Endothelial cell of umbilical vein (primary cell): ENCODE results near the gene CDK5RAP2. TPM values are rescaled to one million over a fixed set of nuclear protein-coding genes. Genes with fewer than 3 reads are reported as not detected.

Experiments
- BruUV-seq: library from RNA; stranded (reverse); fragments of 400-500 nt; replicated peaks from 2 replicates; lab custom pipeline; 2021; lab: Mats Ljungman, UMichigan
- CTCF ChIA-PET: fragments of 300-600, 350-600 bp; sonication (Branson Sonifier 250); formaldehyde crosslinking; loops from one replicate; lab custom pipeline; 2021; ENCODE audit warnings: antibody characterized with exemption, inconsistent platforms; lab: Charles Lee
- POLR2A ChIA-PET: fragments of 300-600, 350-600 bp; sonication (Branson Sonifier 250); formaldehyde crosslinking; loops from one replicate; lab custom pipeline; 2021; ENCODE audit warnings: antibody characterized with exemption, inconsistent platforms; lab: Charles Lee
- DNase-seq: peaks from one replicate; pipeline ENCODE4 v3.0.0-alpha.2; 2011; ENCODE audit warnings: low read depth, low spot score
- FAIRE-seq: peaks from 2 replicates; lab custom pipeline; 2011; peaks lifted over from hg19 to GRCh38; lab: Jason Lieb, UNC
- H2AFZ ChIP-seq: 2 replicates; pipeline ENCODE4 v1.6.0; 2012; ENCODE audit warnings: low read depth, low read length, control low read depth, inconsistent platforms
- H3K27ac ChIP-seq: 2 replicates; pipeline ENCODE4 v1.5.1; 2011; ENCODE audit warnings: low read depth, mild to moderate bottlenecking, control low read depth, low read length, moderate library complexity; ENCODE audit not compliant: insufficient read depth
- H3K27me3 ChIP-seq, 2 experiments: 2 replicates each; pipeline versions ENCODE4 v1.6.0 to v1.6.1; 2011; ENCODE audit warnings: low read length in 2 of 2, mixed read lengths in 1 of 2; ENCODE audit not compliant: control insufficient read depth in 2 of 2, insufficient read depth in 2 of 2
- H3K36me3 ChIP-seq, 2 experiments: 2 replicates in 1 of 2; 3 replicates in 1 of 2; pipeline ENCODE4 v1.5.1; 2011; ENCODE audit warnings: low read length in 2 of 2, mild to moderate bottlenecking in 1 of 2, moderate library complexity in 1 of 2; ENCODE audit not compliant: control insufficient read depth in 2 of 2, insufficient read depth in 2 of 2; ENCODE audit errors: extremely low read depth in 1 of 2
- H3K4me1 ChIP-seq: 3 replicates; pipeline ENCODE4 v1.5.1; 2011; ENCODE audit warnings: mild to moderate bottlenecking, low read length; ENCODE audit not compliant: control insufficient read depth, insufficient read depth; ENCODE audit errors: extremely low read depth
- H3K4me2 ChIP-seq: 2 replicates; pipeline ENCODE4 v1.6.1; 2011; ENCODE audit warnings: low read length, control low read depth, mixed read lengths; ENCODE audit not compliant: insufficient read depth
- H3K4me3 ChIP-seq, 3 experiments: fragments of 200-600 bp in 1 of 3; sonication (generic), shearing (Covaris generic) in 1 of 3; replicated peaks in 1 of 3; 2 replicates each; pipeline ENCODE4 v1.5.1; 2011 to 2016; ENCODE audit warnings: control low read depth in 3 of 3, low read length in 3 of 3, mild to moderate bottlenecking in 2 of 3, inconsistent platforms in 1 of 3, low read depth in 1 of 3, moderate library complexity in 1 of 3; ENCODE audit not compliant: insufficient read depth in 1 of 3
- H3K79me2 ChIP-seq: 2 replicates; pipeline ENCODE4 v1.6.0; 2012; ENCODE audit warnings: low read length, inconsistent platforms; ENCODE audit not compliant: control insufficient read depth, insufficient read depth
- H3K9ac ChIP-seq: replicated peaks from 2 replicates; pipeline ENCODE3; 2011; ENCODE audit warnings: low read length, control low read depth; ENCODE audit not compliant: insufficient read depth; ENCODE audit errors: extremely low read depth
- H3K9me1 ChIP-seq: replicated peaks from 3 replicates; pipeline ENCODE4 v1.6.0; 2011; ENCODE audit warnings: mild to moderate bottlenecking, low read length; ENCODE audit not compliant: control insufficient read depth, insufficient read depth; ENCODE audit errors: extremely low read depth
- H3K9me3 ChIP-seq: replicated peaks from 2 replicates; pipeline ENCODE4 v1.5.1; 2012; ENCODE audit warnings: low read length, inconsistent platforms; ENCODE audit not compliant: control insufficient read depth, insufficient read depth
- H4K20me1 ChIP-seq: replicated peaks from 2 replicates; pipeline ENCODE3; 2011; ENCODE audit warnings: mild to moderate bottlenecking, low read length; ENCODE audit not compliant: control insufficient read depth, insufficient read depth; ENCODE audit errors: extremely low read depth
- FOS ChIP-seq: IDR thresholded peaks from 2 replicates; pipeline ENCODE4 v1.6.1; 2011; ENCODE audit warnings: mild to moderate bottlenecking, low read length, moderate library complexity, borderline replicate concordance; ENCODE audit not compliant: insufficient read depth
- GATA2 ChIP-seq: IDR thresholded peaks from 2 replicates; pipeline ENCODE4 v1.7.0; 2011; ENCODE audit warnings: low read depth, mild to moderate bottlenecking, moderate library complexity, mixed read lengths, low read length; ENCODE audit not compliant: insufficient read length, insufficient read depth
- JUN ChIP-seq: IDR thresholded peaks from 2 replicates; pipeline ENCODE4 v1.6.1; 2011; ENCODE audit warnings: borderline replicate concordance, low read depth; ENCODE audit not compliant: insufficient read length, insufficient read depth
- MAX ChIP-seq: IDR thresholded peaks from 2 replicates; pipeline ENCODE4 v1.6.1; 2011; ENCODE audit not compliant: insufficient read depth, insufficient read length
- MYC ChIP-seq: IDR thresholded peaks from one replicate; pipeline ENCODE4 v1.6.1; 2011; ENCODE audit warnings: mild to moderate bottlenecking, low read depth, low read length
- POLR2A ChIP-seq: IDR thresholded peaks from 2 replicates; pipeline ENCODE4 v1.6.1; 2012; ENCODE audit warnings: low read depth, mild to moderate bottlenecking, control low read depth, low read length
- POLR2AphosphoS5 ChIP-seq: IDR thresholded peaks from 2 replicates; pipeline ENCODE4 v1.6.1; 2012; ENCODE audit warnings: low read depth, mild to moderate bottlenecking, control low read depth, low read length, moderate library complexity; ENCODE audit not compliant: insufficient read depth
- dilution Hi-C: fragments of 300-500 bp; cut with MboI; formaldehyde crosslinking; loops from one replicate; pipeline ENCODE4 v1.15.0; 2019; ENCODE audit warnings: low sequenced_read_pairs; ENCODE audit not compliant: extremely low pct_ligation_motif_present
- intact Hi-C: fragments of 100-400 bp; cut with micrococcal nuclease; formaldehyde crosslinking; loops from one replicate; pipeline ENCODE4 v1.10.0; 2022
- polyA plus RNA-seq, 4 experiments: library from polyadenylated mRNA; depleted of rRNA in 3 of 4; stranded (reverse) in 3 of 4; unstranded in 1 of 4; fragments of >200 nt; gene quantifications; 2 replicates each; pipeline versions ENCODE4 v1.2.1 to v1.2.3, GENCODE V29; 2011 to 2012; ENCODE audit warnings: missing spikeins in 1 of 4
- total RNA-seq: library from RNA; stranded (reverse); gene quantifications from 2 replicates; pipeline ENCODE4 v1.2.3, GENCODE V29; 2021

CDK5RAP2 gene
- total and polyA plus RNA-seq, 2 donors (not counting 3 experiments of a cell fraction or from before 2014, with no cell fraction given): 17.5 to 56.7 TPM

- no peaks in the 10 kb centered on the region for H3K27me3 ChIP-seq
- no peak overlapping the region for H3K27ac ChIP-seq
- H3K79me2 ChIP-seq: no peaks in the 10 kb centered on the region
- peaks cover 0 to 2% of the 10 kb centered on the region in 2 experiments for H3K36me3 ChIP-seq
- H3K9me3 ChIP-seq: no peaks in the 10 kb centered on the region
- H2AFZ ChIP-seq: no peak overlapping the region
- H3K4me1 ChIP-seq: peaks cover 5% of the 10 kb centered on the region
- FAIRE-seq (no peak), DNase-seq (no peak)
- H3K4me3 ChIP-seq: no peak overlapping the region
- no TSS peak for BruUV-seq
- ChIA-PET CTCF (no interaction called here), POLR2A (no interaction called here)
- no peaks in the 10 kb centered on the region for H4K20me1 ChIP-seq
- TF ChIP-seq FOS: no peak
- no peak for TF ChIP-seq MAX
- TF ChIP-seq JUN: no peak
- no peak for TF ChIP-seq POLR2AphosphoS5
- no peak overlapping the region for H3K4me2 ChIP-seq
- no peaks in the 10 kb centered on the region for H3K9me1 ChIP-seq
- H3K9ac ChIP-seq: no peak overlapping the region
- intact Hi-C loops (no loop called here), dilution Hi-C loops (no loop called here)
Measured at GRCh38 chr9:120436983-120437475, 142.9 kb downstream of the CDK5RAP2 start.

GRCh38 chr9:120436446-120436845 lies 143.5 kb downstream of the CDK5RAP2 start:
- no peak for FAIRE-seq

More at GRCh38 chr9:120436446-120436845, 143.5 kb downstream of the CDK5RAP2 start:
- no peak for DNase-seq
- dilution Hi-C loops (no loop called here), intact Hi-C loops (no loop called here)
- Histone ChIP-seq H3K9me3 (no peaks in the 10 kb centered on the region), H3K4me1 (peaks cover 5% of the 10 kb centered on the region), H3K4me3 (no peak overlapping the region), H3K9me1 (no peaks in the 10 kb centered on the region), H4K20me1 (no peaks in the 10 kb centered on the region), H3K27me3 (no peaks in the 10 kb centered on the region), H3K36me3 (peaks cover 0 to 2% of the 10 kb centered on the region in 2 experiments), H3K27ac (no peak overlapping the region), H3K9ac (no peak overlapping the region), H3K4me2 (no peak overlapping the region), H3K79me2 (no peaks in the 10 kb centered on the region), H2AFZ (no peak overlapping the region)
- TF ChIP-seq POLR2AphosphoS5 (no peak), JUN (no peak), FOS (no peak), MYC (no peak), POLR2A (no peak), GATA2 (no peak), MAX (no peak)
- no TSS peak for BruUV-seq
- CTCF ChIA-PET: no interaction called here
- POLR2A ChIA-PET: no interaction called here
